GM19238 (cell line): Measurements from ENCODE around the gene ST8SIA2.
A peak's percentile ranks its signal among the peaks of the same experiment; 100 is the strongest.

ENCODE experiments used
- DNase-seq: peaks from one replicate; pipeline ENCODE4 v3.0.0; 2011; ENCODE audit warnings: low spot score; ENCODE audit not compliant: insufficient read length

ST8SIA2 gene

GRCh38 chr15:92393071-92393979, at the start of gene ST8SIA2:
TSS of gene ST8SIA2 (plus strand) at chr15:92393881. CDS start at chr15:92394065, 184 bp downstream.
- DNase-seq, result no peak

GRCh38 chr15:92343924-92344643, 49.6 kb upstream of the ST8SIA2 start:
- DNase-seq, result no peak

GRCh38 chr15:92346063-92346462, 47.6 kb upstream of the ST8SIA2 start:
- no peak for DNase-seq

GRCh38 chr15:92355307-92355706, 38.4 kb upstream of the ST8SIA2 start:
- no peak for DNase-seq

- DNase-seq, result no peak
Measured at GRCh38 chr15:92361321-92362000, 32.2 kb upstream of the ST8SIA2 start.

GRCh38 chr15:92362001-92362350, 31.7 kb upstream of the ST8SIA2 start:
- no peak for DNase-seq

- DNase-seq, result no peak
Measured at GRCh38 chr15:92365084-92365483, 28.6 kb upstream of the ST8SIA2 start.

- no peak for DNase-seq
Measured at GRCh38 chr15:92365906-92366305, 27.8 kb upstream of the ST8SIA2 start.

GRCh38 chr15:92366381-92366780, 27.3 kb upstream of the ST8SIA2 start:
- no peak for DNase-seq

GRCh38 chr15:92375057-92375456, 18.6 kb upstream of the ST8SIA2 start:
- no peak for DNase-seq

- DNase-seq, result no peak
Measured at GRCh38 chr15:92376109-92376508, 17.6 kb upstream of the ST8SIA2 start.

GRCh38 chr15:92377083-92377789, 16.4 kb upstream of the ST8SIA2 start:
- no peak for DNase-seq

GRCh38 chr15:92383519-92384324, 10.0 kb upstream of the ST8SIA2 start:
- DNase-seq, result peak; percentile 30

- DNase-seq, result no peak
Measured at GRCh38 chr15:92384381-92384780, 9.3 kb upstream of the ST8SIA2 start.

GRCh38 chr15:92385096-92385495, 8.6 kb upstream of the ST8SIA2 start:
- DNase-seq, result no peak

GRCh38 chr15:92391640-92392039, 2.0 kb upstream of the ST8SIA2 start:
- DNase-seq, result no peak

- no peak for DNase-seq
Measured at GRCh38 chr15:92392462-92392861, 1.2 kb upstream of the ST8SIA2 start.

- DNase-seq, result no peak
Measured at GRCh38 chr15:92393980-92394308, 263 bp downstream of the ST8SIA2 start.

- DNase-seq, result no peak
Measured at GRCh38 chr15:92394309-92395097, 822 bp downstream of the ST8SIA2 start.

GRCh38 chr15:92395098-92395635, 1.5 kb downstream of the ST8SIA2 start:
- no peak for DNase-seq
